CD4-positive, alpha-beta T cell treated with Interleukin-6 at 100 ng/mL for 8 hours (primary cell): ENCODE measurements around the gene SLC25A30.
"Not testable (repeated sequence)": the region's sequence is repeated elsewhere in the genome, so short reads cannot be mapped to it uniquely, and the experiment has no call there.

Experiments
- DNase-seq: peaks from one replicate; pipeline ENCODE4 v3.0.0-alpha.2; 2020; ENCODE audit warnings: mixed read lengths, low spot score

Gene SLC25A30

GRCh38 chr13:45432737-45433380 is 14.7 kb upstream of the SLC25A30 start:
- DNase-seq = no peak

- not testable (repeated sequence) for DNase-seq
Measured at GRCh38 chr13:45426056-45426841, 8.1 kb upstream of the SLC25A30 start.

- DNase-seq = no peak
Measured at GRCh38 chr13:45422731-45423292, 4.6 kb upstream of the SLC25A30 start.

DNA sequence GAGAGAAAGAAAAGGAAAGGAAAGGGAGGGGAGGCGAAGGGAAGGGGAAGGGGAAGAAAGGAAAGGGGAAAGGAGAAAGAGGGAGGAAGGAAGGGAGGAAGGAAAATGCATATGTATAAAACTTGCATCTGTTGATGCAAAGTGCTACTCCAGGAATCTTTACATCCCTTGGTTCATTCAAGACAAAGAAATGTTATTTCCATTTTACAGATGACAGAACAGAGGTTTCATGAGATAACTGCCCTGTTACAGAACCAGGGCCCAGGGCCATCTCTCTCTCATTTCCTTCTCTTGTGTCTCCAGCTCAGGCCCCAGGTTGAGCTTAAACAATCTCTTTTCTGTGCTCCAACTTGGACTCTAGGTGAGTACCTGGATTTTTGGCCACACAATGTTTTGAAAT is 1.8 kb upstream of the SLC25A30 start:
- DNase-seq = no peak

DNA sequence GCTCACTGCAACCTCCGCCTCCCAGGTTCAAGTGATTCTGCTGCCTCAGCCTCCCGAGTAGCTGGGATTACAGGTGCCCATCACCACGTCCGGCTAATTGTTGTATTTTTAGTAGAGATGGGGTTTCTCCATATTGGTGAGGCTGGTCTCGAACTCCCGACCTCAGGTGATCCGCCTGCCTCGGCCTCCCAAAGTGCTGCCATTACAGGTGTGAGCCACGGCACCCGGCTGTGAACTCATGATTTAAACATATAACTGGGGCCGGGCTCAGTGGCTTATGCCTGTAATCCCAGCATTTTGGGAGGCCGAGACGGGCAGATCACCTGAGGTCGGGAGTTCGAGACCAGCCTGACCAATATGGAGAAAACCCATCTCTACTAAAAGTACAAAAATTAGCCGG is 1.2 kb upstream of the SLC25A30 start:
- not testable (repeated sequence) for DNase-seq

DNA sequence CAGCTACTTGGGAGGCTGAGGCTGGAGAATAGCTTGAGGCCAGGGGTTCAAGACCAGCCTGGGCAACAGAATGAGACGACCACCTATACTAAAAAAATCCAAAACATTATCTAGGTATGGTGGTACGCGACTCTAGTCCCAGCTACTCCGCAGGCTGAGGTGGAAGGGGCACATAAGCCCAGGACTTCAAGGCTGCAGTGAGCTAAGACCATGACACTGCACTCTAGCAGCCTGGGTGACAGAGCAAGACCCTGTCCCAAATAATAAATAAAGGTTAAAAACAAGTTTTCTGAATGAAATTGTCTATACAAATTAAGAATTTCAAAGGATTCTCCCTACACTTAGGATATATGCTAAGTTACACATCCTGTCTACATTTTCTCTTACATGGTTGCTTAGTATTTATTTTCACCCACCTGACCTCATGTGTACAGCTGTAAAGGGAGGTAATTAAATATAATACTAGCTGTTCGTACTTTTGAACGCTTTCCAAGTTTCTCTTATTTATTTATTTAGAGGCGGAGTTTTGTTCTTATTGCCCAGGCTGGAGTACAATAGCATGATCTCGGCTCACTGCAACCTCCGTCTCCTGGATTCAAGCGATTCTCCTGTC is 1.6 kb downstream of the SLC25A30 start:
- DNase-seq = no peak

- DNase-seq = no peak
Measured at GRCh38 chr13:45415112-45415511, 3.1 kb downstream of the SLC25A30 start.

DNA sequence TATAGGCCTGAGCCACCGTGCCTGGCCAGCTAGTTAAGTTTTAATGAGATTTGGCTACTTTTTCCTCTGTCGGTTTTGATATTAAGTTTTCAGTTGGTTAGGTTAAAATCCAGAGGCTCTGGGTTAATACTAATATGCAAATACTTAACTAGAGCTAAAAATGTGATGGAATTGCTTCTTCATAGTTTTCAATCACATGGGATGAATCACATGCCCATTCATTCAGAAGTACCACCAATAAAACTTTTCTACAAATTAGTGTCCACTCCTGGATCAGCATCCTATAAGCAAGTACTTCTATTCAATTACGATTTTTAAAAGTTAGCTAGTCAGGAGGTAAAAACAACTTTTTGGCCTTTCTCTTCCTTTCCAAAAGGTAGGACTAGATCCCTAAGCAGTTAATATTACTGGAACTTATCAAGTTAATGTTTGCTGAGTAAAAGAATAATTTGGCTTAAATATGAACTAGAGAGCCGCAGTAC is 4.3 kb downstream of the SLC25A30 start:
- DNase-seq = no peak

- DNase-seq = no peak
Measured at GRCh38 chr13:45412274-45413049, 5.7 kb downstream of the SLC25A30 start.

- DNase-seq = no peak
Measured at GRCh38 chr13:45411631-45412030, 6.5 kb downstream of the SLC25A30 start.

DNA sequence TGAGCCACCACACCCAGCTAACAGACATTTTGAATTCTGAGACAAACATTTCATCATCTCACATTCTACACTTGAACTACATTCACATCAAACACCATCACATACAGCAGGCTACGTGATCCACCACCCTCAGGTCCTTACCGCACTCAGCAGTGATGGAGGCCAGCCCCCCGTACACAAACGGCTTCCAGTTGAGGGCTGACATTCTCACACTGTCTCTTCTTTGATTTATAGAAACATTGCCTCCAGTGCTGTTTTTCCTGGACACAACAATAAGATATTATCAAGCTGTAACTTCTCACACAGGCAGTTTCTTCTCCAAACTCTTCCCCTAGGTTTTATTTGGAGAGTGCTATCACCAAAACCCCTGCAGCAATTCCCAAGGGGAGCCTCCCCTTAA is 7.0 kb downstream of the SLC25A30 start:
- no peak for DNase-seq

DNA sequence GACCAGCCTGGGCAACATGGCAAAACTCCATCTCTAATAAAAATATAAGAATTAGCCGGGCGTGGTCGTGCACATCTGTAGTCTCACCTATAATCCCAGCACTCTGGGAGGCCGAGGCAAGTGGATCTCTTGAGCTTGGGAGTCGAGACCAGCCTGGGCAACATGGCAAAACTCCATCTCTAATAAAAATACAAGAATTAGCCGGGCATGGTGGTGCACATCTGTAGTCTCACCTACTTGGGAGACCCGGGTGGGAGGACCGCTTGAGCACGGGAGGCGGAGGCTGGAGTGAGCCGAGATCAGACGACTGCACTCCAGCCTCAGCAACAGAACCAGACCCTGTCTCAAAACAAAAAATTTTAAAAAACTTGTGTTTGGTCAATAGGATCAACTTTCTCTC is 7.7 kb downstream of the SLC25A30 start:
- DNase-seq = no peak

DNA sequence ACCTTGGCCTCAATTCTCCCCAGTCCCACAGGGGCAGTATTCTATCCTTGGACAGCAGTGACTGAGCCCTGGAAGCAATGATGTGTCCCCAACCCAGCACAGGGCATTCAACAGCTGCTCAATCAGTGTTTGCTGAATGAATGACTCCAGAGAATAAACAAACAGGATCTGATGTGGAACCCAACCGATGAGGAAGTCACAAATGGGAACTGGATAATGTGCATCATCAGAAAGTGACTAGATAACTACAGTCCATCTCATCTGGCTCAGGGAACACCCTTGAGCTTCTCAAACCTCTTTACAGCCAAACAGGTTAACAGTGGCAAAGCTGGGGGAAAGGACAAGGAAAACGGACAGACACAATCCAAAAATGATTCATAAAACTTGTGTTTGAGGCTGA is 8.2 kb downstream of the SLC25A30 start:
- DNase-seq = no peak

DNA sequence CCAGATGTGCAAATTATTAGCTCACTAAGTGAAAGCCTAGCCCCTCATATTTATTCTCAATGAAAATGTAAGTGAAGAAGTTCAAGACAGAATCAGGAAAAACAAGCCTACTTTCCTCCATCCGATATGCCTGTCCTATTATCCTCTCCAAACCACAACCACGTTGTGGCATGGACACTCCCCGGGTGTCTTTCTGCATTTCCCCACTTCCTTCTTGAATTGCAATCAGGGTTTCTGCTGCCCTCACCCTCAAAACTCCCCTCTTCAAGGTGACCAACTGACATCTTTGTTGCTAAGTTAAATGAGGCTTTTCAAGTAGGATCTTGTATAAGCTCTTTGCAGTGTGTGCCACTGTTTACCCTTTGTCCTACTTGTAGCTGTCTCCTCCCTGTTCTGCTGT is 11.8 kb downstream of the SLC25A30 start:
- DNase-seq = no peak

GRCh38 chr13:45403081-45403480 is 15.1 kb downstream of the SLC25A30 start:
- no peak for DNase-seq

GRCh38 chr13:45402641-45403040 is 15.5 kb downstream of the SLC25A30 start:
- no peak for DNase-seq

- DNase-seq = no peak
Measured at GRCh38 chr13:45401314-45401713, 16.9 kb downstream of the SLC25A30 start.

GRCh38 chr13:45398877-45399276 is 19.3 kb downstream of the SLC25A30 start:
- DNase-seq = peak; percentile 54

- peak; percentile 21 for DNase-seq
Measured at GRCh38 chr13:45396533-45397095, 21.6 kb downstream of the SLC25A30 start.

- peak; percentile 44 for DNase-seq
Measured at GRCh38 chr13:45393941-45394570, 24.1 kb downstream of the SLC25A30 start.

DNA sequence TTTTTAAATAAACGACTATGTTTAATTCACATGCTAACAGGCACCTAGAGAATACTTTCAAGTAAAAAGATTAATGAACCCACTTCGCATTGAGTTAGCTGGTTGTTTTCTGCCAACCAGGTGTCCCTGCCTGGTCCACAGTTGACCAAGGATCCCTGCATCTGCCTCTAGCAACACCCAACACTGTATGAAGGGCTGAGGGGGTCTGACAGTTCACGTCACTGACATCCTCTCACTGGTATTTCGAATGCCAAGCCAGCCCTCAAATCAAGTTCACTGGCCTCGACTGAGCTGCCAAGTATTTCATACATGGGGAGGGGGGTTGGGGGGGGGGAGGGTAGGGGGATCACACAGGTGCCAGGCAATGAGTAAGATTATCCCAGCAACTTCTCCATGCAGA is 25.4 kb downstream of the SLC25A30 start:
- no peak for DNase-seq
